ENCODE data around the gene CR1. TPM values are rescaled to one million over a fixed set of nuclear protein-coding genes. Genes with fewer than 3 reads are reported as not detected.

Gene CR1
- total and polyA plus RNA-seq, 2 experiments from 2014 or later: 0.65 to 0.76 TPM

DNA sequence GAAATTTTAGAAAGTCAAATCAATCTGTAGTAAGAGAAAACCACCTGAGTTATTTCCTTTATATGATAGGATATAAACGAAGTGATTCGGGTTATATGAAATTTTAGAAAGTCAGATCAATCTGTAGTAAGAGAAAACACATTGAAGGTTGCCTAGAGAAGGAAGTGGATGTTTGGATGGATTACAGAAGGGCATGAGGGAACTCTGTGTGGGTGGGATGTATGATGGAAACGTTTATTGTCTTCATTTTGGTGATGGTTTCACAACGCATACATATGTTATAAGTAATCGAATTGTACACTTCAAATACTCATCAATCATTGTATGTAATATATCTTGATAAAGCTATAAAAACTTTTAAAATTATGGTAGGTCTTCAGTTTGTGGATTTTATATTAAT lies 5.1 kb downstream of the CR1 start:
- Histone ChIP-seq H3K9me2 (ENCODE audit: insufficient read depth) (peaks cover 3% of the 10 kb centered on the region; the same call in 1 of the 2 replicates), H3K79me2 (replicated peaks; ENCODE audit: insufficient read depth) (no peaks in the 10 kb centered on the region), H3K27ac (ENCODE audit: low read depth) (no peak overlapping the region), H3K36me3 (ENCODE audit: insufficient read depth) (no peaks in the 10 kb centered on the region), H3K4me2 (no peak overlapping the region), H3K4me3 (no peak overlapping the region), H3K4me1 (ENCODE audit: insufficient read depth) (no peaks in the 10 kb centered on the region), H3F3A (replicated peaks; ENCODE audit: low read depth) (0 out of 2 replicates have a peak, but pooled peaks cover 4% of the 10 kb centered on the region), H2AFZ (no peak overlapping the region), H4K20me1 (replicated peaks; ENCODE audit: insufficient read depth) (no peaks in the 10 kb centered on the region), H3K27me3 (ENCODE audit: insufficient read depth) (peaks cover 23% of the 10 kb centered on the region)
- no peak for ATAC-seq
- no peak for DNase-seq (ENCODE audit: low spot score)
- H3K27me3 Mint-ChIP-seq (ENCODE audit: insufficient read depth, low read depth, poor library complexity): peaks cover 15% of the 10 kb centered on the region
- TF ChIP-seq EZH2 (IDR thresholded peaks at IDR 0.05; ENCODE audit: low read depth, unreplicated experiment) (no peak), NANOG (IDR thresholded peaks at IDR 0.05; ENCODE audit: borderline replicate concordance) (no peak), POLR2AphosphoS5 (IDR thresholded peaks at IDR 0.05; ENCODE audit: low read depth) (no peak), STAT1 (IDR thresholded peaks at IDR 0.05; ENCODE audit: unreplicated experiment) (no peak), ZNF114 (CRISPR knock-in tag; IDR thresholded peaks at IDR 0.05) (no peak), CREB1 (CRISPR knock-in tag; IDR thresholded peaks at IDR 0.05; ENCODE audit: low read depth) (no peak), JUNB (IDR thresholded peaks at IDR 0.05; ENCODE audit: unreplicated experiment) (no peak)
- TF ChIP-seq, protein P1, sequence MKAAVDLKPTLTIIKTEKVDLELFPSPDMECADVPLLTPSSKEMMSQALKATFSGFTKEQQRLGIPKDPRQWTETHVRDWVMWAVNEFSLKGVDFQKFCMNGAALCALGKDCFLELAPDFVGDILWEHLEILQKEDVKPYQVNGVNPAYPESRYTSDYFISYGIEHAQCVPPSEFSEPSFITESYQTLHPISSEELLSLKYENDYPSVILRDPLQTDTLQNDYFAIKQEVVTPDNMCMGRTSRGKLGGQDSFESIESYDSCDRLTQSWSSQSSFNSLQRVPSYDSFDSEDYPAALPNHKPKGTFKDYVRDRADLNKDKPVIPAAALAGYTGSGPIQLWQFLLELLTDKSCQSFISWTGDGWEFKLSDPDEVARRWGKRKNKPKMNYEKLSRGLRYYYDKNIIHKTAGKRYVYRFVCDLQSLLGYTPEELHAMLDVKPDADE (IDR thresholded peaks at IDR 0.05): no peak
- TF ChIP-seq, protein P2, sequence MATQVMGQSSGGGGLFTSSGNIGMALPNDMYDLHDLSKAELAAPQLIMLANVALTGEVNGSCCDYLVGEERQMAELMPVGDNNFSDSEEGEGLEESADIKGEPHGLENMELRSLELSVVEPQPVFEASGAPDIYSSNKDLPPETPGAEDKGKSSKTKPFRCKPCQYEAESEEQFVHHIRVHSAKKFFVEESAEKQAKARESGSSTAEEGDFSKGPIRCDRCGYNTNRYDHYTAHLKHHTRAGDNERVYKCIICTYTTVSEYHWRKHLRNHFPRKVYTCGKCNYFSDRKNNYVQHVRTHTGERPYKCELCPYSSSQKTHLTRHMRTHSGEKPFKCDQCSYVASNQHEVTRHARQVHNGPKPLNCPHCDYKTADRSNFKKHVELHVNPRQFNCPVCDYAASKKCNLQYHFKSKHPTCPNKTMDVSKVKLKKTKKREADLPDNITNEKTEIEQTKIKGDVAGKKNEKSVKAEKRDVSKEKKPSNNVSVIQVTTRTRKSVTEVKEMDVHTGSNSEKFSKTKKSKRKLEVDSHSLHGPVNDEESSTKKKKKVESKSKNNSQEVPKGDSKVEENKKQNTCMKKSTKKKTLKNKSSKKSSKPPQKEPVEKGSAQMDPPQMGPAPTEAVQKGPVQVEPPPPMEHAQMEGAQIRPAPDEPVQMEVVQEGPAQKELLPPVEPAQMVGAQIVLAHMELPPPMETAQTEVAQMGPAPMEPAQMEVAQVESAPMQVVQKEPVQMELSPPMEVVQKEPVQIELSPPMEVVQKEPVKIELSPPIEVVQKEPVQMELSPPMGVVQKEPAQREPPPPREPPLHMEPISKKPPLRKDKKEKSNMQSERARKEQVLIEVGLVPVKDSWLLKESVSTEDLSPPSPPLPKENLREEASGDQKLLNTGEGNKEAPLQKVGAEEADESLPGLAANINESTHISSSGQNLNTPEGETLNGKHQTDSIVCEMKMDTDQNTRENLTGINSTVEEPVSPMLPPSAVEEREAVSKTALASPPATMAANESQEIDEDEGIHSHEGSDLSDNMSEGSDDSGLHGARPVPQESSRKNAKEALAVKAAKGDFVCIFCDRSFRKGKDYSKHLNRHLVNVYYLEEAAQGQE (IDR thresholded peaks at IDR 0.05; ENCODE audit: unreplicated experiment): no peak
- TF ChIP-seq, protein P3, sequence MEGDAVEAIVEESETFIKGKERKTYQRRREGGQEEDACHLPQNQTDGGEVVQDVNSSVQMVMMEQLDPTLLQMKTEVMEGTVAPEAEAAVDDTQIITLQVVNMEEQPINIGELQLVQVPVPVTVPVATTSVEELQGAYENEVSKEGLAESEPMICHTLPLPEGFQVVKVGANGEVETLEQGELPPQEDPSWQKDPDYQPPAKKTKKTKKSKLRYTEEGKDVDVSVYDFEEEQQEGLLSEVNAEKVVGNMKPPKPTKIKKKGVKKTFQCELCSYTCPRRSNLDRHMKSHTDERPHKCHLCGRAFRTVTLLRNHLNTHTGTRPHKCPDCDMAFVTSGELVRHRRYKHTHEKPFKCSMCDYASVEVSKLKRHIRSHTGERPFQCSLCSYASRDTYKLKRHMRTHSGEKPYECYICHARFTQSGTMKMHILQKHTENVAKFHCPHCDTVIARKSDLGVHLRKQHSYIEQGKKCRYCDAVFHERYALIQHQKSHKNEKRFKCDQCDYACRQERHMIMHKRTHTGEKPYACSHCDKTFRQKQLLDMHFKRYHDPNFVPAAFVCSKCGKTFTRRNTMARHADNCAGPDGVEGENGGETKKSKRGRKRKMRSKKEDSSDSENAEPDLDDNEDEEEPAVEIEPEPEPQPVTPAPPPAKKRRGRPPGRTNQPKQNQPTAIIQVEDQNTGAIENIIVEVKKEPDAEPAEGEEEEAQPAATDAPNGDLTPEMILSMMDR (conservative IDR thresholded peaks at IDR 0.05; ENCODE audit: low read depth in 2 of 2): no peak
- no peaks in the 10 kb centered on the region for H3K4me1 Mint-ChIP-seq
- no peak overlapping the region for H3K27ac Mint-ChIP-seq
- no peaks in the 10 kb centered on the region for H3K9me3 Mint-ChIP-seq
- no peak overlapping the region for H3K4me3 Mint-ChIP-seq
- no peaks in the 10 kb centered on the region for H3K36me3 Mint-ChIP-seq (ENCODE audit: low read depth)

DNA sequence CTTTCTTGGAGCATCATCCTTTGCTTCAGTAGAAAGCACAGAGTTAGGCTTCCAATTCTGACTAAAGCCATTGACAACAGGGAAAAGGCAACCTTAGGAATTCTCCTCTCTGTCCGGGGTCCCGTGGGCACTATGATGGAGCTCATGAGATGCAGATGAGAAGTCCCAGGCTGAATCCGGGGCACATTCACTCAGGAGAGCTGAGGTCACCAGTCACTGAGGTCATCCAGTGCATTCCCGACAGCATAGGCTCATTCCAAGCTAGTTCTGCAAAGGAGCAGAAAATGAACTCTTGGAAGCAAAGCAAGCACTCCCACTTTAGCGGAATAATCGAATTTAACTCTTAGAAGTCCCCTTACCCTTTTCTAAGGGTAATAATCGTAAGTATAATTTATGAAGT lies 6.8 kb downstream of the CR1 start:
- Histone ChIP-seq H3K4me2 (no peak overlapping the region), H3K27ac (ENCODE audit: low read depth) (no peak overlapping the region), H4K20me1 (replicated peaks; ENCODE audit: insufficient read depth) (no peaks in the 10 kb centered on the region), H3K9me2 (ENCODE audit: insufficient read depth) (peaks cover 3% of the 10 kb centered on the region; the same call in 1 of the 2 replicates), H3K4me3 (no peak overlapping the region), H3K27me3 (ENCODE audit: insufficient read depth) (peaks cover 7% of the 10 kb centered on the region), H3K36me3 (ENCODE audit: insufficient read depth) (no peaks in the 10 kb centered on the region), H3K79me2 (replicated peaks; ENCODE audit: insufficient read depth) (no peaks in the 10 kb centered on the region), H3F3A (replicated peaks; ENCODE audit: low read depth) (no peaks in the 10 kb centered on the region), H2AFZ (no peak overlapping the region), H3K4me1 (ENCODE audit: insufficient read depth) (no peaks in the 10 kb centered on the region)
- H3K4me3 Mint-ChIP-seq: no peak overlapping the region
- DNase-seq (ENCODE audit: low spot score) (no peak), ATAC-seq (no peak)
- H3K9me3 Mint-ChIP-seq: no peaks in the 10 kb centered on the region
- H3K4me1 Mint-ChIP-seq: no peaks in the 10 kb centered on the region
- no peaks in the 10 kb centered on the region for H3K36me3 Mint-ChIP-seq (ENCODE audit: low read depth)
- H3K27ac Mint-ChIP-seq: no peak overlapping the region
- no peaks in the 10 kb centered on the region for H3K27me3 Mint-ChIP-seq (ENCODE audit: insufficient read depth, low read depth, poor library complexity)
- TF ChIP-seq STAT1 (IDR thresholded peaks at IDR 0.05; ENCODE audit: unreplicated experiment) (no peak), NANOG (IDR thresholded peaks at IDR 0.05; ENCODE audit: borderline replicate concordance) (no peak)

All from GM23338 (cell line).